ENCODE measurements around the gene MVB12A.

The MVB12A gene

GRCh38 chr19:17447704-17448130 is 27.9 kb downstream of the MVB12A start:
- no peak for DNase-seq

GRCh38 chr19:17448131-17448967 is 28.5 kb downstream of the MVB12A start, which contains the start of gene TMEM221:
Gene TMEM221 (minus strand): TSS chr19:17448668. CDS start chr19:17448462, 206 bp downstream.
- peak; percentile 40 for DNase-seq

- DNase-seq, result peak; percentile 48
These were observed 30.6 kb downstream of the MVB12A start for GRCh38 chr19:17450264-17451075.

- DNase-seq, result no peak
These were observed 32.0 kb downstream of the MVB12A start for GRCh38 chr19:17451820-17452219.

- no peak for DNase-seq
These were observed 34.8 kb downstream of the MVB12A start for GRCh38 chr19:17454576-17455071.

GRCh38 chr19:17455308-17456123 is 35.7 kb downstream of the MVB12A start:
- DNase-seq, result no peak

GRCh38 chr19:17456127-17456526 is 36.3 kb downstream of the MVB12A start:
- DNase-seq, result no peak

GRCh38 chr19:17457616-17458015 is 37.8 kb downstream of the MVB12A start:
- DNase-seq, result no peak

- DNase-seq, result no peak
These were observed 39.1 kb downstream of the MVB12A start for GRCh38 chr19:17458970-17459369.

GRCh38 chr19:17460372-17461230 is 40.8 kb downstream of the MVB12A start, which contains the start of gene NXNL1:
Gene NXNL1 (minus strand): TSS chr19:17460926. CDS start chr19:17460869, 57 bp downstream.
- DNase-seq, result no peak

GRCh38 chr19:17466487-17466850 is 46.6 kb downstream of the MVB12A start:
- no peak for DNase-seq

- no peak for DNase-seq
These were observed 47.8 kb downstream of the MVB12A start for GRCh38 chr19:17467471-17468301.

GRCh38 chr19:17468302-17469091 is 48.6 kb downstream of the MVB12A start:
- DNase-seq, result no peak

- no peak for DNase-seq
These were observed 49.2 kb downstream of the MVB12A start for GRCh38 chr19:17469092-17469480.

GRCh38 chr19:17469481-17470067 is 49.7 kb downstream of the MVB12A start:
- DNase-seq, result peak; percentile 94

- DNase-seq, result peak; percentile 98
These were observed 50.4 kb downstream of the MVB12A start, which contains the start of gene SLC27A1 for GRCh38 chr19:17470068-17470841. Gene SLC27A1 (plus strand): TSS chr19:17470524. CDS start chr19:17470541, 17 bp downstream.

- no peak for DNase-seq
These were observed 51.7 kb downstream of the MVB12A start for GRCh38 chr19:17471410-17472125.

GRCh38 chr19:17473041-17473440 is 53.2 kb downstream of the MVB12A start:
- DNase-seq, result peak; percentile 51
